Activated naive CD8-positive, alpha-beta T cell treated with anti-CD3 and anti-CD28 coated beads for 36 hours (primary cell): ENCODE results near the gene NLRP7. TPM values are rescaled to one million over a fixed set of nuclear protein-coding genes. Genes with fewer than 3 reads are reported as not detected.
"Not testable (repeated sequence)": the region's sequence is repeated elsewhere in the genome, so short reads cannot be mapped to it uniquely, and the experiment has no call there.

Source experiments
- DNase-seq: peaks from one replicate; pipeline ENCODE4 v3.0.0; 2021
- H3K27ac Mint-ChIP-seq: one replicate; pipeline ENCODE4 v1.8.0; 2022; ENCODE audit warnings: mild to moderate bottlenecking, moderate library complexity, mixed read lengths
- H3K27me3 Mint-ChIP-seq: one replicate; pipeline ENCODE4 v1.8.0; 2022; ENCODE audit warnings: mild to moderate bottlenecking, mixed read lengths
- H3K36me3 Mint-ChIP-seq: one replicate; pipeline ENCODE4 v1.8.0; 2021; ENCODE audit warnings: mild to moderate bottlenecking, mixed read lengths
- H3K4me1 Mint-ChIP-seq: one replicate; pipeline ENCODE4 v1.8.0; 2021; ENCODE audit warnings: mixed read lengths
- H3K4me3 Mint-ChIP-seq: one replicate; pipeline ENCODE4 v1.8.0; 2022; ENCODE audit warnings: mild to moderate bottlenecking, moderate library complexity, mixed read lengths
- H3K9me3 Mint-ChIP-seq: one replicate; pipeline ENCODE4 v1.8.0; 2022; ENCODE audit warnings: mixed read lengths
- total RNA-seq, 2 experiments: library from RNA; stranded (reverse); gene quantifications; one replicate each; pipeline ENCODE4 v1.2.3, GENCODE V29; 2021

NLRP7 gene
- total RNA-seq, 2 experiments from 2014 or later: not detected

GRCh38 chr19:54903303-54903702 lies 44.0 kb downstream of the NLRP7 start:
- Mint-ChIP-seq H3K27me3 (peaks cover 35% of the 10 kb centered on the region), H3K36me3 (no peaks in the 10 kb centered on the region), H3K4me3 (no peak overlapping the region), H3K9me3 (no peaks in the 10 kb centered on the region), H3K4me1 (peaks cover 5% of the 10 kb centered on the region), H3K27ac (no peak overlapping the region)
- no peak for DNase-seq

- Mint-ChIP-seq H3K27ac (no peak overlapping the region), H3K4me1 (peaks cover 5% of the 10 kb centered on the region)
- no peak for DNase-seq
Measured at GRCh38 chr19:54902061-54902460, 45.3 kb downstream of the NLRP7 start.

GRCh38 chr19:54901153-54901552 lies 46.2 kb downstream of the NLRP7 start:
- H3K9me3 Mint-ChIP-seq, H3K27ac Mint-ChIP-seq, H3K4me1 Mint-ChIP-seq, DNase-seq, H3K4me3 Mint-ChIP-seq, H3K36me3 Mint-ChIP-seq: not testable (repeated sequence)
- peaks cover 29% of the 10 kb centered on the region for H3K27me3 Mint-ChIP-seq

More at GRCh38 chr19:54902061-54902460, 45.3 kb downstream of the NLRP7 start:
- Mint-ChIP-seq H3K27me3 (peaks cover 35% of the 10 kb centered on the region), H3K9me3 (no peaks in the 10 kb centered on the region), H3K36me3 (no peaks in the 10 kb centered on the region), H3K4me3 (no peak overlapping the region)

- Mint-ChIP-seq H3K27ac (peak overlapping the region; percentile 30), H3K27me3 (peaks cover 18% of the 10 kb centered on the region)
- H3K4me3 Mint-ChIP-seq, H3K36me3 Mint-ChIP-seq, H3K4me1 Mint-ChIP-seq, DNase-seq, H3K9me3 Mint-ChIP-seq: not testable (repeated sequence)
Measured at GRCh38 chr19:54899646-54900045, 47.7 kb downstream of the NLRP7 start.

GRCh38 chr19:54898685-54899084 lies 48.6 kb downstream of the NLRP7 start:
- not testable (repeated sequence) for H3K4me1 Mint-ChIP-seq, H3K27ac Mint-ChIP-seq, H3K4me3 Mint-ChIP-seq, DNase-seq, H3K36me3 Mint-ChIP-seq, H3K9me3 Mint-ChIP-seq
- peaks cover 18% of the 10 kb centered on the region for H3K27me3 Mint-ChIP-seq

GRCh38 chr19:54896036-54896435 lies 51.3 kb downstream of the NLRP7 start:
- no peak overlapping the region for H3K27ac Mint-ChIP-seq
- no peak overlapping the region for H3K4me3 Mint-ChIP-seq

GRCh38 chr19:54894106-54894505 lies 53.2 kb downstream of the NLRP7 start:
- not testable (repeated sequence) for H3K36me3 Mint-ChIP-seq, H3K4me3 Mint-ChIP-seq, H3K4me1 Mint-ChIP-seq, H3K27ac Mint-ChIP-seq, DNase-seq, H3K9me3 Mint-ChIP-seq
- H3K27me3 Mint-ChIP-seq: peaks cover 18% of the 10 kb centered on the region

More at GRCh38 chr19:54896036-54896435, 51.3 kb downstream of the NLRP7 start:
- Mint-ChIP-seq H3K4me1 (no peaks in the 10 kb centered on the region), H3K9me3 (no peaks in the 10 kb centered on the region), H3K36me3 (no peaks in the 10 kb centered on the region), H3K27me3 (peaks cover 18% of the 10 kb centered on the region)
- DNase-seq: no peak

GRCh38 chr19:54893406-54893805 lies 53.9 kb downstream of the NLRP7 start:
- H3K9me3 Mint-ChIP-seq: no peaks in the 10 kb centered on the region
- peaks cover 14% of the 10 kb centered on the region for H3K27me3 Mint-ChIP-seq
- no peak overlapping the region for H3K27ac Mint-ChIP-seq
- no peaks in the 10 kb centered on the region for H3K4me1 Mint-ChIP-seq
- no peak overlapping the region for H3K4me3 Mint-ChIP-seq
- H3K36me3 Mint-ChIP-seq: no peaks in the 10 kb centered on the region
- DNase-seq: no peak

GRCh38 chr19:54889566-54889965 lies 57.8 kb downstream of the NLRP7 start:
- Mint-ChIP-seq H3K4me1 (no peaks in the 10 kb centered on the region), H3K27ac (no peak overlapping the region), H3K4me3 (no peak overlapping the region), H3K9me3 (no peaks in the 10 kb centered on the region), H3K36me3 (no peaks in the 10 kb centered on the region), H3K27me3 (peaks cover 29% of the 10 kb centered on the region)
- DNase-seq: no peak

GRCh38 chr19:54888239-54888638 lies 59.1 kb downstream of the NLRP7 start:
- Mint-ChIP-seq H3K9me3 (no peaks in the 10 kb centered on the region), H3K4me3 (no peak overlapping the region), H3K27me3 (peaks cover 35% of the 10 kb centered on the region), H3K36me3 (no peaks in the 10 kb centered on the region), H3K27ac (no peak overlapping the region), H3K4me1 (no peaks in the 10 kb centered on the region)
- DNase-seq: no peak

GRCh38 chr19:54883228-54883627 lies 64.1 kb downstream of the NLRP7 start:
- H3K9me3 Mint-ChIP-seq: no peaks in the 10 kb centered on the region
- no peak for DNase-seq
- no peak overlapping the region for H3K27ac Mint-ChIP-seq
- peaks cover 57% of the 10 kb centered on the region for H3K27me3 Mint-ChIP-seq
- no peak overlapping the region for H3K4me3 Mint-ChIP-seq
- no peaks in the 10 kb centered on the region for H3K4me1 Mint-ChIP-seq
- H3K36me3 Mint-ChIP-seq: no peaks in the 10 kb centered on the region

GRCh38 chr19:54882758-54883157 lies 64.6 kb downstream of the NLRP7 start:
- Mint-ChIP-seq H3K4me3 (no peak overlapping the region), H3K27me3 (peaks cover 56% of the 10 kb centered on the region), H3K27ac (no peak overlapping the region), H3K4me1 (no peaks in the 10 kb centered on the region), H3K36me3 (no peaks in the 10 kb centered on the region), H3K9me3 (no peaks in the 10 kb centered on the region)
- DNase-seq: no peak

- peaks cover 56% of the 10 kb centered on the region for H3K27me3 Mint-ChIP-seq
- no peak for DNase-seq
Measured at GRCh38 chr19:54881884-54882283, 65.4 kb downstream of the NLRP7 start.

GRCh38 chr19:54877471-54877870 lies 69.9 kb downstream of the NLRP7 start:
- Mint-ChIP-seq H3K4me1 (no peaks in the 10 kb centered on the region), H3K4me3 (no peak overlapping the region), H3K27ac (no peak overlapping the region), H3K27me3 (peaks cover 35% of the 10 kb centered on the region), H3K9me3 (no peaks in the 10 kb centered on the region), H3K36me3 (no peaks in the 10 kb centered on the region)
- no peak for DNase-seq

More at GRCh38 chr19:54881884-54882283, 65.4 kb downstream of the NLRP7 start:
- no peak overlapping the region for H3K4me3 Mint-ChIP-seq
- H3K27ac Mint-ChIP-seq: no peak overlapping the region
- H3K36me3 Mint-ChIP-seq: no peaks in the 10 kb centered on the region
- no peaks in the 10 kb centered on the region for H3K9me3 Mint-ChIP-seq
- H3K4me1 Mint-ChIP-seq: no peaks in the 10 kb centered on the region

GRCh38 chr19:54875506-54875905 lies 71.8 kb downstream of the NLRP7 start:
- no peaks in the 10 kb centered on the region for H3K4me1 Mint-ChIP-seq
- no peaks in the 10 kb centered on the region for H3K9me3 Mint-ChIP-seq
- DNase-seq: no peak
- no peak overlapping the region for H3K27ac Mint-ChIP-seq
- H3K27me3 Mint-ChIP-seq: peaks cover 23% of the 10 kb centered on the region
- H3K36me3 Mint-ChIP-seq: no peaks in the 10 kb centered on the region
- no peak overlapping the region for H3K4me3 Mint-ChIP-seq

- H3K27ac Mint-ChIP-seq: no peak within 1 kb of the TSS
- H3K36me3 Mint-ChIP-seq: no peaks in the 10 kb centered on the region
- no peaks in the 10 kb centered on the region for H3K9me3 Mint-ChIP-seq
- H3K4me1 Mint-ChIP-seq: no peaks in the 10 kb centered on the region
- H3K4me3 Mint-ChIP-seq: no peak within 1 kb of the TSS
- peaks cover 8% of the 10 kb centered on the region for H3K27me3 Mint-ChIP-seq
- no peak for DNase-seq
Measured at GRCh38 chr19:54873990-54874389, 73.3 kb downstream of the NLRP7 start, which contains the start of gene FCAR. TSS of gene FCAR (plus strand) at chr19:54874235. CDS start at chr19:54874290, 55 bp downstream.
